HCT116 (cell line): ENCODE data around the gene IQUB. TPM values are rescaled to one million over a fixed set of nuclear protein-coding genes. Genes with fewer than 3 reads are reported as not detected.

Source experiments
- ATAC-seq: fragments of 200-7000 bp; cut with Tn5 transposase; 2 replicates; pipeline ENCODE4 v1.9.1; 2020; ENCODE audit warnings: mild to moderate bottlenecking, moderate library complexity
- BruUV-seq: library from RNA; stranded (reverse); fragments of 400-500 nt; replicated peaks from 2 replicates; lab custom pipeline; 2021; lab: Mats Ljungman, UMichigan
- CTCF ChIA-PET: fragments of 300-600 bp; sonication (Branson Sonifier 250); formaldehyde crosslinking; loops from one replicate; lab custom pipeline; 2021; ENCODE audit warnings: antibody characterized with exemption; lab: Charles Lee
- POLR2A ChIA-PET: fragments of 300-600, 350-600 bp; sonication (Branson Sonifier 250); formaldehyde crosslinking; loops from one replicate; lab custom pipeline; 2021; ENCODE audit warnings: antibody characterized with exemption; lab: Charles Lee
- RAD21 ChIA-PET, 2 experiments: fragments of 300-600 bp; sonication (Branson Sonifier 250); formaldehyde crosslinking; loops; one replicate each; lab custom pipeline; 2023; ENCODE audit warnings: low total read pairs in 2 of 2; ENCODE audit not compliant: uncharacterized antibody in 2 of 2, unreplicated experiment in 2 of 2, low non-redundant PET in 1 of 2; lab: Charles Lee
- DNase-seq: peaks from one replicate; pipeline ENCODE4 v3.0.0-alpha.2; 2010; ENCODE audit warnings: low read depth, low spot score
- H2AFZ ChIP-seq: fragments of 200-600 bp; shearing (Covaris generic), sonication (generic); 2 replicates; pipeline ENCODE4 v1.6.1; 2017; ENCODE audit warnings: low read depth, mixed run types, mixed read lengths, antibody characterized with exemption, low read length; ENCODE audit not compliant: poor library complexity, severe bottlenecking
- H3K27ac ChIP-seq: 2 replicates; pipeline ENCODE4 v1.5.1; 2012; ENCODE audit warnings: low read depth, low read length
- H3K27me3 ChIP-seq: fragments of 200-600 bp; sonication (generic); 2 replicates; pipeline ENCODE4 v1.6.1; 2016; ENCODE audit warnings: mixed run types, low read length, mixed read lengths; ENCODE audit not compliant: insufficient read depth
- H3K36me3 ChIP-seq, 2 experiments: fragments of 200-500 bp in 1 of 2; fragments of 200-600 bp in 1 of 2; sonication (Bioruptor generic) in 1 of 2; sonication (generic) in 1 of 2; 2 replicates each; pipeline versions ENCODE4 v1.5.1 to v1.6.1; 2014 to 2016; ENCODE audit warnings: low read length in 2 of 2, inconsistent platforms in 1 of 2, mixed read lengths in 1 of 2, mixed run types in 1 of 2; ENCODE audit not compliant: insufficient read depth in 2 of 2, control insufficient read depth in 1 of 2
- H3K4me1 ChIP-seq, 2 experiments: fragments of 200-600 bp in 1 of 2; sonication (generic) in 1 of 2; 2 replicates each; pipeline versions ENCODE4 v1.5.1 to v1.6.1; 2012 to 2017; ENCODE audit warnings: low read length in 2 of 2, inconsistent platforms in 1 of 2, mild to moderate bottlenecking in 1 of 2, mixed read lengths in 1 of 2, mixed run types in 1 of 2, moderate library complexity in 1 of 2; ENCODE audit not compliant: insufficient read depth in 2 of 2, control insufficient read depth in 1 of 2
- H3K4me2 ChIP-seq: fragments of 200-600 bp; sonication (generic); 2 replicates; pipeline ENCODE4 v1.6.1; 2017; ENCODE audit warnings: mixed run types, low read length, mixed read lengths
- H3K4me3 ChIP-seq, 2 experiments: fragments of 200-600 bp in 1 of 2; sonication (generic) in 1 of 2; replicated peaks in 1 of 2; 2 replicates each; pipeline ENCODE4 v1.5.1; 2011 to 2016; ENCODE audit warnings: low read length in 2 of 2, control low read depth in 1 of 2, low read depth in 1 of 2, mild to moderate bottlenecking in 1 of 2, mixed read lengths in 1 of 2, mixed run types in 1 of 2
- H3K79me2 ChIP-seq: fragments of 200-600 bp; sonication (generic); 2 replicates; pipeline ENCODE4 v1.6.1; 2017; ENCODE audit warnings: mild to moderate bottlenecking, mixed run types, low read length, moderate library complexity, mixed read lengths; ENCODE audit not compliant: insufficient read depth
- H3K9ac ChIP-seq: fragments of 200-600 bp; sonication (generic); 2 replicates; pipeline ENCODE4 v1.6.1; 2016; ENCODE audit warnings: low read length, mixed read lengths
- H3K9me2 ChIP-seq: fragments of 200-600 bp; sonication (generic), shearing (Covaris generic); 2 replicates; pipeline ENCODE4 v1.6.1; 2017; ENCODE audit warnings: mixed run types, mild to moderate bottlenecking, moderate library complexity; ENCODE audit not compliant: insufficient read depth
- H3K9me3 ChIP-seq, 2 experiments: fragments of 200-500 bp in 1 of 2; fragments of 200-600 bp in 1 of 2; sonication (Bioruptor generic) in 1 of 2; sonication (generic) in 1 of 2; 2 replicates each; pipeline ENCODE4 v1.6.1; 2014 to 2017; ENCODE audit warnings: low read length in 2 of 2, mixed read lengths in 2 of 2, inconsistent platforms in 1 of 2, low read depth in 1 of 2, mild to moderate bottlenecking in 1 of 2, mixed run types in 1 of 2, moderate library complexity in 1 of 2; ENCODE audit not compliant: control insufficient read depth in 1 of 2, insufficient read depth in 1 of 2
- H4K20me1 ChIP-seq: fragments of 200-600 bp; sonication (generic), shearing (Covaris generic); 2 replicates; pipeline ENCODE4 v1.6.1; 2017; ENCODE audit warnings: mixed run types, mild to moderate bottlenecking, moderate library complexity; ENCODE audit not compliant: insufficient read depth
- CEBPB ChIP-seq: IDR thresholded peaks from 2 replicates; pipeline ENCODE4 v1.6.1; 2012; ENCODE audit warnings: low read depth
- CTCF ChIP-seq, 3 experiments: fragments of 200-600 bp in 1 of 3; sonication (generic) in 1 of 3; IDR thresholded peaks in 2 of 3; conservative IDR thresholded peaks in 1 of 3; 2 replicates each; pipeline ENCODE4 v1.5.1; 2012 to 2017; ENCODE audit warnings: low read depth in 2 of 3, low read length in 2 of 3, antibody characterized with exemption in 1 of 3, borderline replicate concordance in 1 of 3, control low read depth in 1 of 3, mild to moderate bottlenecking in 1 of 3, mixed read lengths in 1 of 3, mixed run types in 1 of 3, moderate library complexity in 1 of 3; ENCODE audit not compliant: insufficient read depth in 1 of 3
- EGR1 ChIP-seq: IDR thresholded peaks from 2 replicates; pipeline ENCODE4 v1.6.1; 2012; ENCODE audit warnings: low read depth
- EZH2 ChIP-seq: fragments of 200-600 bp; sonication (generic); IDR thresholded peaks from 2 replicates; pipeline ENCODE4 v1.6.1; 2017; ENCODE audit warnings: antibody characterized with exemption, mixed run types
- EZH2phosphoT487 ChIP-seq: fragments of 200-600 bp; IDR thresholded peaks from 2 replicates; pipeline ENCODE4 v1.6.1; 2018; ENCODE audit warnings: antibody characterized with exemption, borderline replicate concordance
- FOSL1 ChIP-seq: IDR thresholded peaks from 2 replicates; pipeline ENCODE4 v1.6.1; 2012; ENCODE audit warnings: low read depth
- SRF ChIP-seq: IDR thresholded peaks from 2 replicates; pipeline ENCODE4 v1.6.1; 2012; ENCODE audit warnings: low read depth
- YY1 ChIP-seq: IDR thresholded peaks from 2 replicates; pipeline ENCODE4 v1.6.1; 2011; ENCODE audit warnings: low read length, low read depth, moderate library complexity, mild to moderate bottlenecking; ENCODE audit not compliant: insufficient replicate concordance; ENCODE audit errors: extremely low read depth
- ZFX ChIP-seq: fragments of 450-650 bp; IDR thresholded peaks from 2 replicates; pipeline ENCODE4 v1.6.1; 2017
- intact Hi-C: fragments of 100-400 bp; cut with micrococcal nuclease; formaldehyde crosslinking; loops from 2 replicates; pipeline ENCODE4 v1.10.0; 2022
- total RNA-seq: library from RNA; stranded (reverse); gene quantifications from one replicate; pipeline ENCODE4 v1.2.1, GENCODE V29; 2021; ENCODE audit not compliant: unreplicated experiment

Gene IQUB
- total RNA-seq, 1 experiment from 2014 or later = 0.79 TPM

- Histone ChIP-seq H2AFZ (no peak overlapping the region), H3K4me3 (no peak overlapping the region), H3K9ac (no peak overlapping the region), H4K20me1 (no peaks in the 10 kb centered on the region), H3K9me3 (no peaks in the 10 kb centered on the region), H3K27ac (no peak overlapping the region), H3K36me3 (no peaks in the 10 kb centered on the region), H3K4me2 (no peak overlapping the region), H3K9me2 (no peaks in the 10 kb centered on the region), H3K79me2 (no peaks in the 10 kb centered on the region), H3K4me1 (no peaks in the 10 kb centered on the region), H3K27me3 (no peaks in the 10 kb centered on the region)
- ATAC-seq (no peak), DNase-seq (no peak)
- no TSS peak for BruUV-seq
- POLR2A ChIA-PET = no interaction called here
- RAD21 ChIA-PET = no interaction called here
- CTCF ChIA-PET = no interaction called here
- intact Hi-C loops = loop anchor here (10.0 kb wide), 1 partner anchor 135 kb away; no protein-coding TSS in a partner anchor
- no peak for TF ChIP-seq EZH2
- TF ChIP-seq FOSL1 = no peak
- no peak for TF ChIP-seq EGR1
- no peak for TF ChIP-seq CTCF (IDR thresholded peaks at IDR 0.05 in 2 of 3, conservative IDR thresholded peaks at IDR 0.05 in 1 of 3; ENCODE audit: borderline replicate concordance in 1 of 3, insufficient read depth in 1 of 3, low read depth in 2 of 3, low read length in 2 of 3)
- no peak for TF ChIP-seq SRF
- no peak for TF ChIP-seq EZH2phosphoT487
- no peak for TF ChIP-seq YY1
- TF ChIP-seq CEBPB = no peak
- no peak for TF ChIP-seq ZFX
Measured at GRCh38 chr7:123499211-123499970, 35.0 kb downstream of the IQUB start.
